DMS53 (cell line): Measurements from ENCODE around the gene CAMK2A.

Experiments used
- DNase-seq: peaks from one replicate; lab custom pipeline; 2025; lab: John Stamatoyannopoulos, UW

The CAMK2A gene

DNA sequence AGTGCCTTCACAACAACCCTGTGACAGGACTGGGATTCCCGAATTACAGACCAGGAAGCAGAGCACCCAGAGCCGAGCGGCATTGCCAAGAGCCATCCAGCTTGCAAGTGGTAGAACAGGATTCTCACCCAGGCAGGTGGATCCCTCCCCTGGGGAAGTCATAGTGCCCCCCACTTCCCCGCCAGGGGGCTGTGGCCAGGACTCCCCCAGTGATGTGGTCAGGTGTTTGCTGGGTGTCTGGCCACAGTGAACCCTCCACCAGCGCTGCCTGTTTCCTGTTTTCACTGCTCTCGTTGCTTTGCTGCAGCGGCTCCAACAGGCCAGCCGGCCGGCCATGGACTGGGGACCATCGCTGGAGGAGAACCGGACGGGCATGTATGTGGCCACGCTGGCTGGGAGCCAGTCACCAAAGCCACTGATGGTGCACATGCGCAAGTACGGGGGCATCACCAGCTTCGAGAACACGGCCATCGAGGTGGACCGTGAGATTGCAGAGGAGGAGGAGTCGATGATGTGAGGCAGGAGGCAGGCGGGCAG is 80.4 kb downstream of the CAMK2A start:
- DNase-seq = peak; percentile 94

DNA sequence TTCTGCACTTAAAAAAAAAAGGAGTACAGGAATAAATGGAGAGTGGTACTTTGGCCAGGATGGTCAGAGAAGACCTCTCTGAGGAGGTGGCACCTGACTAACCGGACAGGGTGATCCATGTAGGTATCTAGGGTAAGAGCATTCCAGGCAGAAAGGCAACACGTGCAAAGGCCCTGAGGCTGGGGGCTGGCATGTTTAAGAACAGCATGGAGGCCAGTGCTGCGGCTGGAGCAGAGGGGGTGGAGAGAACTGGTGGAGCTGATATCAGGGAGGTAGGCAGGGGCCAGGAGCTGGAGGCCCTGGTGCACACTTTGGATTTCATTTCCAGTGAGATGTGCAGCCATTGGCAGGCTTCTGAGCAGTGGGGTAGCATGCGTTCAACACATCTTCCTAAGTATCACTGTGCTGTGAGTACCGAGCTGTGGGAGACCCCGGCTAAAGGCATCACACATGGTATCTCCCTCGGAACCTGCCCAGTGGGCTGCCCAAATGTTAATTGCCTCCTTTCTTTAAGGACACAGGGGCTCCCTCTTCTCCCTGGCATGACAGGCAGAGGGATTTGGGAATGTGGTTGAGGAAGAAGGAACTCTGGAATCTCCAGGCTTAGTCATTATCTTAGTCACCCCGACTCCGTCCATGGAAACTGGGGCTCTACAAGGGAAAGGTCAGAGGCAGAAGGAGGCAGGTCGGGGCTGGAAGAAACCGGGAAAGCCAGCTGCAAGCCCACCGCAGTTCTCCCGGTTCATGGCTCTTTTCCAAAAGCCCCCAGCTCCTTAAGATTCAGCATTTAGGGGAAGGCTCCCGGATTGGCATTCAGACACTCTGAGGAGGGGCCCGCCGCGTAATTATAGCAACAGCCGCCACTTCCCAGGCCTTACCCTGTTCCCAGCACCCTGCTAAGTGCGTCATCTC is 81.1 kb downstream of the CAMK2A start:
- peak; percentile 39 for DNase-seq

DNA sequence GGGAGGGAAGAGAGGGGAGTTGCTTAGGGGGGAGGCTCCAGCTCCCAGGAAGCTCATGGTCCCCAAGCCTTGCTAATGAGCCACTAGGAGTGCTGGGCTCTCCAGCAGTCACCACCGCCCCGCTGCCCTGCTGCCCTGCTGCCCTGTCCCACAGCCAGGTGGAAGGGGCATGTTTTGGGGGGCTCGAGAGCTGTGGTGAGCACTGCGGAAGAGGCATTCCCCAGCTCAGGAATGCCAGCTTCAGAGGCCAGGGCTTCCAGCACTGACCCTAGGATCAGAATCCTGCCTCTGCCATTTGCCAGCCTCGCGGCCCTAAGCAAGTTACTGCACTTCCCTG is 82.8 kb downstream of the CAMK2A start:
- DNase-seq = no peak

DNA sequence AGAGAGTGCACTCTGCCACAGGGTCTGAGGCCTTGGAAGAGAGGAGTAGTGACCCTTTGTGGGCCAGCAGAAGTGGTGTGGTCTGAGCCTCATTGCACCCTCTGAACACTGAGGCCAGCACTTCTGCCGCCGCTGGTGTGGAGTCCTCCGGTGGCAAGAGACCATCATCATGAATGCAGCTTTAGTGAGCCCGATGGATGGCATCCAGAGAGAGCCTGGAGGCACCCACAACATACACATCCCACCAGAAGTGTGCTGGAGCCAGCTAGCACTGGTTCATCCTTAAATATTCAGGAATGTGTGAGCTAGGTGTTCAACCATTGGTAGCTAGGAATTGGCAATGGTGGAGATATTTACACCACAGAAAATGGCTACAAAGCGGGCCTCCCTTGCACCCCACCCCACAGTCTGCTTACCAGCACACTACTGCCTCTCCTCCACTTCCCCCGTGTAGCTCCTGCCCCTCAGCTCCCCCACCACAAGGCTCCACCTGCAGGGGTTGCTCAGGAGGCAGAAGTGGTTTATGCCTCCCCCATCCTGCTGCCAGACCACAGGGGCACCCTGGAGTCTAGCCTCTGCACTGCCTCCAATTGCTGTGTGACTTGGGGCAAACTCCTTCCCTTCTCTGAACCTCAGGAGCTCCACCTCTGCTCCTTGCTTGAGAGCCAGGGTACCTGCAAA is 83.3 kb downstream of the CAMK2A start:
- DNase-seq = no peak

DNA sequence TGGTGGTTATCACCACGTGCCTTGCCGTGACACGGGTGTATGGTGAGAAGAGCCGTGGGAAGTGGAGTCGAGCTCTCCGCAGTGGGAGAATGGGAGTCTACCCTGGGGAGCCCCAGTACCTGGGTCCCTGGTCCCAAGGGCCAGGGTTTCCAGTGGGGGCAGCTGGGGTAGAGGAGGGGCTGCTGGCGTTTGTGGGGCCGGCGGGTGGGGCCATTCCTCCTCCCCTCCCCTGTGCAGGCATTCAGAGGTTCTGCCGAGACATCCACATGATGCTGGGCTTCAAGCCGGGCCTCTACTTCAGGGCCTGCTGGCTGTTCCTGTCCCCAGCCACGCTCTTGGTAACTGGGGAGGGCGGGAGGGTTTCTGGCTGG is 85.0 kb downstream of the CAMK2A start:
- no peak for DNase-seq

DNA sequence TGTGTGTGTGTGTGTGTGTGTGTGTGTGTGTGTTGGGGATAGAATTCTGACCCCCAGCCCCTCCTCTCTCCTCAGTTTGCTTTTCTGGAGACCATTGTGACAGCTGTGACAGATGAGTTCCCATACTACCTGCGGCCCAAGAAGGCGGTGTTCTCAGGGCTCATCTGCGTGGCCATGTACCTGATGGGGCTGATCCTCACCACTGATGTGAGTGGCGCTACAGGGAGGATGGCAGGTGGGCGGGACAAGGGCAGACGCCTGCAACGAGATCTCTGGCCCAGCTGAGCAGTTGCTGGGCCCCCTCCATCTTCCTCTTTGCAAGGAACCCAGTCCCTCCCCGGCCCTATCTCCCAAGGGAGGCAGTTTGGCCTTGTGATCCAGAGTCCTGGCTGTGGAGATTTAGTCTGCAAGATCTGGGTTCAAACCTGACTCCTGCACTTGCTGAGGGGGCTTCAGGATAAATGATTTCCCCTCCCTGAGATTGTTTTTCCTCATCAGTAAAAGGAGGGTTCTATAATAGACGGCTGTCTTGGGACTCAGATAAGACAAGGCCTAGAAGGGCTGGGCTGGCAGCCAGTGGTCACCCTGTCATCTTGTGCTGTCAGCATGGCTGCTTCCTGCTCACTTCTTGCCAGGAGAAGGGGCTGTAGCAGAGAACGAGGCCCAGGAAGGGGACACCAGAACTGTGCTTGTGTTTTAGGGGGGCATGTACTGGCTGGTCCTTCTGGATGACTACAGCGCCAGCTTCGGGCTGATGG is 85.6 kb downstream of the CAMK2A start:
- no peak for DNase-seq

DNA sequence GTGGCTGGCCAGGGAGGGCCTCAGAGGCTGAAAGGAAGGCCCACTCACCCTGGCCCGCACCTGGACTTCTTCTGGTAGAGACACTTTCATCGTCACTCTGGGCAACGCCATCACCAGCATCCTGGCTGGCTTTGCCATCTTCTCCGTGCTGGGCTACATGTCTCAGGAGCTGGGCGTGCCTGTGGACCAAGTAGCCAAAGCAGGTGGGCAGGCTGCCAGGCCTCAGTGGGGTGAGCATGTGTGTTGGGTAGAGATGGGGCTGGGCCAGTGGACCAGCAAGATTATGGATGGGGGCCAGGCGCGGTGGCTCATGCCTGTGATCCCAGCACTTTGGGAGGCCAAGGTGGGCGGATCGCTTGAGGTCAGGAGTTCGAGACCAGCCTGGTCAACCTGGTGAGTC is 87.1 kb downstream of the CAMK2A start:
- DNase-seq = no peak

DNA sequence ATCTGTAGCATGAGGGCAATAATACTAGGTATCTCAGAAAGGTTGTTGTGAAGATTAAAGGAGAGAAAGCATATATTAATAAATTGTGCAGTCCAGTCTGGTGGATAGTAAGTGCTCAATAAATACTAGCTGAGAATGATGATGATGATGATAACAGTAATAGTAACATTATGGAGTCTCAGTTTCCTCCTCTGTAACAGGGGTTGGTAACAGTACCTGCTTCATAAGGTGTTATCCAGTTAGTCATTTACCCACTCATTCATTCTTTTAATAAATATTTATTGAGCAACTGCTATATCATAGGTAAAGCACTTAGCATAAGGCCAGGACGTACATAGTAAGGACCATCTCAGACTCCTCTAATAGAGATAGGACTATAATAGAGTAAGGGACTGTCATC is 92.1 kb downstream of the CAMK2A start:
- no peak for DNase-seq

DNA sequence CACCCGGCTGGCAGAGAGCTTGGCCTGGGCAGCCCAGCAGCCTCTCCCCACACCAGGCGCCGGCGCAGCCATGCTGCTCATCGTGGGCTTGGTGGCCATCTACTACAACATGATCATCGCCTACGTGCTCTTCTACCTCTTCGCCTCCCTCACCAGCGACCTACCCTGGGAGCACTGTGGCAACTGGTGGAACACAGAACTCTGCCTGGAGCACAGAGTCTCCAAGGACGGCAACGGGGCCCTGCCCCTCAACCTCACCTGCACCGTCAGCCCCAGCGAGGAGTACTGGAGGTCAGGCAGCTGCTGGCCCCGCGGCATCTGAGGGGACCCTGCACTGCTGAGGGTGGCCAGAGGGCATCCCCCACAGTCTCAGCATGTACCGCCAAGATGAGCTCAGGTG is 92.6 kb downstream of the CAMK2A start:
- no peak for DNase-seq

DNA sequence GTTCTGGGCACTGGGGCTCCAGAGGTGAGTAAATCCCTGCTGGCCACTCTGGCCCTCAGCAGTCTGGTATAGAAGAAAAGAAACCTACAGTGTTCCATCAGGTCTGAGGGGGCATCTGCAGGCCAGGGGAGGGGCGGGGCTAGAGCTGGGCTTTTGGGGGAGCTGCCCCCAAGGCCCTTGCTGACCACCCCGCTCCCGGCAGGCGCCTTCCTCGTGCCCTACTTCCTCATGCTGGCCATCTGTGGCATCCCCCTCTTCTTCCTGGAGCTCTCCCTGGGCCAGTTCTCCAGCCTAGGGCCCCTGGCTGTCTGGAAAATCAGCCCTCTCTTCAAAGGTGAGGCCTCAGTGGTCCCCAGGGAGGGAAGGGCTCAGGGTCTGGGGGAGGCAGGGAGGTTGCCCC is 93.1 kb downstream of the CAMK2A start:
- no peak for DNase-seq

DNA sequence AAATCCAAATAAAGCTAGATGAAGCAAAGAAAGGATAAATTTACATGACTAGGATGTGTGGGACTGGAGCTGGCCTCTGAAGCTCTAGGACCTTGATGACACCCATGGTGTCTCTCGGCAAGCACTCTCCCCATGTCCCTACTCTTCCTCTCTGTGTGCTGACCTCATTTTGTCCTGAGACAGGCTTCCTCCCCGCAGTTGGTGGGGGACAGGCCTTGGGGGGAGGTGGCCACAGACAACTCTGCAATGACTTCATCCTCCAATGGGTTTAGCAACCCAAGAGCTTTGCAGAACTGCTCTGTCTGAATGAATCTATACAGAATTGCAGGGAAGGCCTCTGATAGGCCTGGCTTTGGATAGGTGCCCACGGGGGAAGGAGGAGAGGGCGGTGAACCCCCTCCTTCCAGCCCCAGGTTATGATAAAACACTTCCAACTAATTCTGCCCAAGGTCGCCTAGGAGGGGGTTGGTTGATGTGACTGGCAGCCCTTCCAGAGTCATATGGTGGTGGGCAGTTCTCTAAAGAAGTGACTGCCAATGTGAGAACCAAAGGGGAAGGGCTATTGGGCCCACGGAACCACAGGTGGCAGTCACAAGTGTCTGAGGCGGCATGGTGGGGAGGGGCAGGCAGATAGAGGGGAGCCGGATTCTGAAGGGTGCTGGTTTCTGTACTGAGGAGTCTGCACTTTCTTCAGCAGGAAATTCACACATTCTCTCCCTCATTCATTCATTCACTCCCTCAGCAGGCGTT is 93.7 kb downstream of the CAMK2A start:
- no peak for DNase-seq

DNA sequence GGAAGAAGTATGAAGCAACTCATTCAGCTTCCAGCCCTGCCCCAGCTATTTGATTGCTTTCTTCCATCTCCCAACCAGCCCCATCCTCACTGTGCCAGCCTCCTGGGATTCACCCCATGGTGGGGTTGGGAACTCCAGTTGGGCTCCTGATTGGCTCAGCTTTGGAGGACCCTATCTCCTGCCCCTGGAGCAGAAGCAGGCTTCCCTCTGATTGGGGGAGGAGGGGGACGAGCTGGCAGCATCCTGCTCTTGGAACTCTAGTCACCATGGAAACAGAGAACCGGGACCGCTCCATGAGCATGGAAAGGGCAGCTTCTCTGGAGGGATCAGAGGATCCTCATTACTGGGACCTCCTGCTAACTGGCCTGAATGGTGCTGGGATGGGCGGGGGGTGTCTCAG is 97.1 kb downstream of the CAMK2A start:
- no peak for DNase-seq

DNA sequence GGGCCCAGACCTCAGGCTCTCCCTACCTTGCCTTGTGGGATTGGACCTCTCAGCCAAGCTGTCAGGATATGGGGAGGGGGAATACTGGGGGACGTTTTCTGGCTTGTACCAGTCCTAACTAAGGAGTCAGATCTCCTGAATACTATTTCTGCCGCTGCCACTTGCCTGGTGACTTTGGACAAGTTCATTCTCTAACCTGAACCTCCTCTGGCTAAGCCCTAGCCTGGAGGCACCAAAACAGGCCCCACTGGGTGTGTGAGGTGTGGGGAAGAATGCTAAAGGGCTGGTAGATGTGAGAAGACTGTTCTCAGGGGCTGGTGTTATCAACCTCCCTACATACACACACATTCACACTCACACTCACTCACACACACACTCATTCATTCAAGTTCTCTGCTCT is 98.6 kb downstream of the CAMK2A start:
- DNase-seq = no peak

DNA sequence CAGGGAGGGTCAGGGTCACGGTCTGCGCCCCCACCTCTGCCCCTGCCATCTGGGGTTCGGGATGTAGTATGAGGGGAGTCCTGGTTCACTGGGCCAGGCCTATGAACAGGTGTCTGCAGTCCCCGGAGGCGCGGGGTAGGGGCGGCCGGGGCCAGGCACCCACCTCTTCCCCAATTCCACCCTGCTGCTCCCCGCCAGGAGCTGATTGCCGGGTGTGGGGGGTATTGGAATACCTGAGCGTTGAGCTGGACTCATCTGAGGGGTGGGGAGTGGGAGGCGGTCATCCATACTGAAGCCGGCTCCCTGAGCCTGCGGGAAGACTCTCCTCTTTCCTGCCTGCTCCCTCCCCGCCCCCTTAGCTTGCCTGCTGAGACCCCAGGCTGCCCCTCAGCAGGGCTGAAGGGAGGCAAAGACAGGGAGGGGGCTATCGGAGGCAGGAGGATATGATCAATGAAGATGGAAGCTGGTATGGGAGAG is 99.0 kb downstream of the CAMK2A start:
- no peak for DNase-seq

DNA sequence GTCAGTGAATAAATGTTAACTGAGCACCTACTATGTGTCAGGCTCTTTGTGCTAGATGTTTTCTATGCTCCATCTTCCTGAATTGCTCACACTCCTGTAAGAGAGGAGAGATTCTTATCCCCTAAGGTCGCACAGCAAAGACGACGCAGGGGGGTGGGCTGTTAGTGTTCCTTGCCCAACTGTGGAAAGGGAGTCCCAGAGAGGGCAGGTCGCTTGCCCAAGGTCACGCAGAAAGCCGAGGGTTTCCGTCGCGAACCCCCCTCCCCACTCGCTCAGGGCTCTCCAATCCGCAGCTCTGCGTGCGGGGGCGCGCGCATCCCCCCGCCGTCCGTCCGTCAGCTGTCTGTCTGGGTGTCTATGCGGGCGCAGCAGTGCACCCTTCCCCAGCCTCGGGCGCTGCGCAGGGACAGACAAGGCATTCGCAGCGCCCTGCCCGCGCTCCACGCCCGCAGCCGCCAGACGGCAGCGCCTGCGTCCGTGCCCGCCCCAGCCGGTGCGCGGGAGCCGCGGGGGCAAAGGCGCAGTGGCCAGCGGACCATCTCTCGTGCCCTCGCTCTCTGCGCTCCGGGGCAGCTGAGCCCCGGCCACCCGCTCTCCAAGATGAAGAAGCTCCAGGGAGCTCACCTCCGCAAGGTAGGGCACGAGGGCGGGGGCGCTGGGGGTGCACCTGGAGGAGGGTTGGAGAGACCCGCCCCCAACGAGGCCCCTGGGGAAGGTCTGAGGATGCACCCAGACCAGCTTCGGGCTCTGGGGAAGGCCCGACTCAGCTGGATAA is 99.7 kb downstream of the CAMK2A start, which contains the start of gene SLC6A7:
TSS of gene SLC6A7 (plus strand) at position 335 of the 775 bp plus-strand sequence. CDS start at position 601, 266 bp downstream.
- no peak for DNase-seq

DNA sequence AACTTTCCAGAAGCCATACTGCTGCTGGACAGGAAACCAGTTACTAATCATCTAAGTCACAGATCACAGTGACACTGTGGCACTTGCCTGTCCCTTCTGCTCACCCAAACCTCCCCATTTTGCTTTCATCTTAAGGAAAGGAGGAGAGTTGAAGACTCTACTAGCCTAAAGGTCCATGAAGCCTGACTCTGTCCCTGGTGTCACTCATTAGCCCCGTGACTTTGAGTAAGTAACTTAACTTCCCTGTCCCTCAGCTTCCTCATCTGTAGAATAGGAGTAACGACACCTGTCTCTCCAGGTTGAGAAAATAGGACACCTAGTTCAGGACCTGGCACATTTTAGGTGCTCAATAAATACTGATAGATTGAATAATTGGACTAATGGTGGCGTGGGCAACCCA is 100.2 kb downstream of the CAMK2A start:
- DNase-seq = no peak

DNA sequence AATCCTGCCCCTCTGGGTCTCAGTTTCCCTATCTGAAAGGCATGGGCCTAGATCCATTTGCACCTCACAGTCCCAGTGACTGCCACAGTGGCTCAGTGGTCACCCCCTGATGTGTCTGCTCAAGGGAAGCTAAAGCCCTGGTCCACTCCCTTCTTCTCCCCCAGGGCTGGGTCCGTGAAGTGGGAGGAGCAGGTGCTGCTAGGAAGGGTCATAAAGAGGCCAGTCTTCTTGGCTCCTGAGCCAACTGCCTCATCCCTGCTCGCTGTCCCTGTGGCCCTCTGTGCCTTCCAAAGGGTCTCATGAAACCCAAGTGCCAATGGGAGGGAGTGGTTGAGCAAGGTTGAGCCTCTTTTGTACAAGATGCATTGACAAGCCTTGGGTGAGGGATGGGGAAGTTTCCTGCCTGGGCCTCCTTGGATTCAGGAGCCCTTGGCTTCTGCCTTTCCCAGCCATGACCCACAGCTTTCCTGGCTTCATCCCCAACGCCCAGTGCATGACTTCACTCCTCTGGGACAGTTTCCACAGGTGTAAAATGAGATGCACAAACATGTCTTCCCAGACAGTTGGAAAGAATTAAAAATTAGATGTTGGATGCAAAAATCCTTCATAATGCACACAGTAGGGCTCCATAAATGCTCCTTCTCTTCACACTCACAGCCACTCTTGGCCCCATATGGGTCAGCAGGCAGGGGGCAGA is 101.3 kb downstream of the CAMK2A start:
- no peak for DNase-seq

DNA sequence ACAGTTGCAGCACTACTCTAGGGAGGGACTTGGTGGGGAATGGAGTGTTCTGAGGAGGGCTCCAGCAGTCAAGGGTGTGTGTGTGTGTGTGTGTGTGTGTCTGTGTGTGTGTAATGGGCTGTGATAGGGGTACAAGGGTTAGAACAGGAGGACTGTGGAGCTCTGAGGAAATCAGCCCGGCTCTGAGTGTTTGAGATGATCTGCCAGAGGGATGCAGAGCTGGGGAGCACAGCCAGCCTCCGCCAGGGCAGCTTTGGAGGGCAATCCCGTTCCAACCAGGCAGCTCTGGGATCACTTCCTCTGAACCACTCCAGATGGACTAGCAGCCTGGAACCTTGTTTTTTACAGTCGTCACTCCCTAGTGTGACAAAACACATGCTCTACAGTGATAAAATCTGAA is 102.7 kb downstream of the CAMK2A start:
- no peak for DNase-seq

DNA sequence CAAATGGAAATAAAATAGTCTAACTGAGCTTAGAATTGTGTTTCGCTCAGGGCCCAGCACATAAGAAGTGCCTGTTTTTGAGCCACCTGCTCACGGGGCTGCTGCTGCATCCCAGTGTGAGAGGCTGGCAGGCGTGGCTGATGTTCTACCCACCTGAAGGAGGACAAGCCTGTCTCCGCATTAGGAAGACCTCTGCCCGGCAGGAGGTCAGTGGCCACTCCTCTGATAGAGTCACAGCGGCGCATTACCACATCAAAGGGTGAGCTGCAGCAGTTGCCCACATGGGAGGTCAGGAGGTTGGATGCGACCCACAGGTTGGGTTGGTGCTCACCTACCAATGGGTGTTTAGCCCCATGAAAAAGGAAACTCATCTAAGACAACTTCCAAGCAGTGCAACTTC is 103.4 kb downstream of the CAMK2A start:
- no peak for DNase-seq
